Activated CD4-positive, alpha-beta T cell treated with anti-CD3 and anti-CD28 coated beads, Interleukin-2, amount 10 ng/mL, durations not matched to agents 7 days and 5 days (primary cell): ENCODE measurements around the gene PIGC. TPM values are rescaled to one million over a fixed set of nuclear protein-coding genes. Genes with fewer than 3 reads are reported as not detected.

ENCODE experiments used
- CTCF ChIA-PET: fragments of 350-600 bp; sonication (Branson Sonifier 250); formaldehyde crosslinking; loops from one replicate; lab custom pipeline; 2021; ENCODE audit warnings: antibody characterized with exemption; lab: Charles Lee
- POLR2A ChIA-PET: fragments of 350-600 bp; sonication (Branson Sonifier 250); formaldehyde crosslinking; loops from one replicate; lab custom pipeline; 2021; ENCODE audit warnings: antibody characterized with exemption; lab: Charles Lee
- DNase-seq: peaks from one replicate; pipeline ENCODE4 v3.0.0-alpha.2; 2020
- H3K27ac Mint-ChIP-seq: one replicate; pipeline ENCODE4 v1.8.0; 2021; ENCODE audit warnings: mild to moderate bottlenecking, moderate library complexity, mixed read lengths
- H3K27me3 Mint-ChIP-seq: one replicate; pipeline ENCODE4 v1.8.0; 2021; ENCODE audit warnings: mixed read lengths
- H3K36me3 Mint-ChIP-seq: one replicate; pipeline ENCODE4 v1.8.0; 2021; ENCODE audit warnings: low read depth, mixed read lengths
- H3K4me1 Mint-ChIP-seq: one replicate; pipeline ENCODE4 v1.8.0; 2021; ENCODE audit warnings: mixed read lengths
- H3K4me3 Mint-ChIP-seq: one replicate; pipeline ENCODE4 v1.8.0; 2021; ENCODE audit warnings: mild to moderate bottlenecking, moderate library complexity, mixed read lengths
- H3K9me3 Mint-ChIP-seq: one replicate; pipeline ENCODE4 v1.8.0; 2021; ENCODE audit warnings: mixed read lengths
- total RNA-seq, 2 experiments: library from RNA; stranded (reverse); gene quantifications; one replicate each; pipeline ENCODE4 v1.2.3, GENCODE V29; 2021

The PIGC gene
- total RNA-seq, 2 experiments from 2014 or later = 28.6 to 32.7 TPM

DNA sequence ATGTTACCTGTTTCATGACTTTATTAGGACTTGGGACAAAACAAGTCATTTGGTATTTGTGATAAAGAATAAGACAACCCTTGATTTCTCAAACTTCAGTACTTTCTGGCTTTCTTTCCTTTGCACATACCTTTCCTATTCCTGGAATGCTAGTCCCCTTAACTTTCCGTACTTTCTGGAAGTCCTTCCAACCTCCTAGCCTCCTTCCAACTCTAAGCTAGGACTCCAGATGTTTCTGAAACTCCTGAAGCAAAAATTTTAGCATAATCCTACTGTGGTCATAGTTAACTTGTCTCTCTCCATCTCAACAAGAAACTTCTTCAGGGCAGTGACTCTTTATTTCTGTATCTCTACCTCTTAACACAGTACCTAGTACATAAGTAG is 43.2 kb downstream of the PIGC start:
- H3K4me3 Mint-ChIP-seq = no peak overlapping the region
- ChIA-PET POLR2A (no interaction called here), CTCF (interaction anchor here (1.0 to 1.6 kb wide), 2 partner anchors 46 to 756 kb away, joined by 3 read pairs; no protein-coding TSS in a partner anchor)
- peaks cover 45% of the 10 kb centered on the region for H3K4me1 Mint-ChIP-seq
- H3K27ac Mint-ChIP-seq = no peak overlapping the region
- peaks cover 2% of the 10 kb centered on the region for H3K36me3 Mint-ChIP-seq
- no peaks in the 10 kb centered on the region for H3K27me3 Mint-ChIP-seq
- DNase-seq = no peak
- no peaks in the 10 kb centered on the region for H3K9me3 Mint-ChIP-seq

DNA sequence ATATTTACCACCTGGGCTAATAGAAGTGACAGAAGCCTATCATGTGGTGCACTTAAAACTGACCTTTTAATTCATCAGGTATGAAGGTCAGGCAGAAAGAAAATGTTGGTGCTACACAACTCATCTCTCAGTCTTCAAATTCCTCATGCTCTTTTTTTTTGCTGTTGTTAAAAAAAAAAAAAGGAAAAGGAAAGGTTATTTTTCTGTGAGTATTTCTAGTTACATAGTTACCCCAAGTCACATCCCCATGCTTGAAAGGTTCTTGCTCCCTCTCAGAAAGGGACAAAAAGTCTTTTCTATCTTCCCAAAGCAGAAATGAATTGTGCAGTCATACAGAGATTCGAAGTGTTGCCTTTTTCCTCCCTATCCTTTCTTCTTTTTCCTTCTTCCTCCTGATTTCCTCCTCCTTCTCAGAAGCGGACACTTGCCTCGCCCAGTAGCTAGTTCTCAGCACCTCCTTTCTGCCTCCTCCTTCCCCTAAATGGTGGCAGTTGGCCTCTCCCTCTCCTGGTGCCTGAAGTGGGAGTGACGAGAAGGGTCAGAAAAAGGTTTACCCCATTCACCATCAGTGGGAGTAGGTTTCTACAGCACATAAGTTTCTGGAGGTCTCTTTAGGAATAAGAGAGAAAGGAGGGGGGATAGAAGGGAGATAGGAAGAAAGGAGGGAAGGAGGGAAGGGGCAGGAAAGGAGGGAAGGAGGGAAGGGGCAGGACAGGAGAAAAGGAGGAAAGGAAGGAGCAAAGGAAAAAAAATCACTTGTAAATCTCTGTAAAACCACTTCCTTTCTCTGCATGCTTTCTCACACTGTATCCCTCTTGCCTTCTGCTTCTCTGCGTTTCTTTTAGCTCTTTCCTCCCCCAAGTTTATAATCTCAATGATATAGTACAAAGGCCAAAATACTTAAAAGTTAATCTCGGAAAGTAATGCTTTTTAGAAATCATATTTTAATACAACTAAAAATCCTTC is 43.8 kb downstream of the PIGC start:
- ChIA-PET POLR2A (no interaction called here), CTCF (interaction anchor here (0.7 to 1.8 kb wide), 11 partner anchors 10 to 416 kb away, joined by 3 to 8 read pairs (median 3); no protein-coding TSS in a partner anchor)
- Mint-ChIP-seq H3K4me1 (peaks cover 52% of the 10 kb centered on the region), H3K4me3 (peak overlapping the region; percentile 37), H3K36me3 (peaks cover 2% of the 10 kb centered on the region), H3K27me3 (no peaks in the 10 kb centered on the region), H3K9me3 (no peaks in the 10 kb centered on the region), H3K27ac (no peak overlapping the region)
- DNase-seq = no peak

DNA sequence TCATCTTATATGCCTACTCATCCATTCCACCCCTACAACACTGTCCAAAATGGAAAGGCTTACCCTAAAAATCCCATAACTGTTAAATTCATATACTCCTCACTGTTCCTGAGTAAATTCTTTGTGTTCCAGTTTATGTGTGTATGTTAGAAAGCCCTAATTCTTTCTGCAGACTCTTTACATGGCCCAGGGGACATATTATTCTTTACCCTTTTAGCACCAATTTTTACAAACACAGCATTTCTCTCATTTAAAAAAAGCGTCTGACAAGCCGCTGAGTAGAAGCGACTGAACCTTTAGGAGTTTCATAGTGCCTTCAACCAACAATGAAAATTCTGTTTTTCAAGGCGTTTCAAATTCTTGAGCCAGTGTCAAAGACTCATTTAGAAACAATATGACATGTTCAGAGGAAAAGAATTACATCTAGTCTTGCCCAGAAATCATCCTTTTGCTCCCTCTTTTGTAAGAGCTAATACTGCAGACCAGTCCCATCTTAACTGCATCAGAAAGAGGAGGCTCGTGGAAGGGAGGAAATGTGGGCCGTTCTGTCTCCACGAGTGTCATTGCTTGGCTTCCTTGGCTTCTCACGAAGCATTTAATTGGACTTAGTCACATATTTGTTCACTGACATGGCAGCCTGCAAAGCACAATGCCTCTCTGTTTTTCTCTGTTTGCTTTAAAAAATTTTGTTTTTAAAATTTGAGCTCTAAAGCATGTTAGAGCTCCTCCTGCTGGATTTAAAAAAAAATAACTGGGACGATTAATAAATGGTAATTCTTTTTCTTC is 44.7 kb downstream of the PIGC start:
- Mint-ChIP-seq H3K4me3 (peak overlapping the region; percentile 37), H3K36me3 (peaks cover 6% of the 10 kb centered on the region), H3K27ac (peak overlapping the region; percentile 75), H3K9me3 (no peaks in the 10 kb centered on the region), H3K27me3 (no peaks in the 10 kb centered on the region), H3K4me1 (peaks cover 61% of the 10 kb centered on the region)
- peak; percentile 15 for DNase-seq
- ChIA-PET POLR2A (no interaction called here), CTCF (interaction anchor here (0.7 to 1.8 kb wide), 11 partner anchors 9 to 415 kb away, joined by 3 to 8 read pairs (median 3); no protein-coding TSS in a partner anchor)

DNA sequence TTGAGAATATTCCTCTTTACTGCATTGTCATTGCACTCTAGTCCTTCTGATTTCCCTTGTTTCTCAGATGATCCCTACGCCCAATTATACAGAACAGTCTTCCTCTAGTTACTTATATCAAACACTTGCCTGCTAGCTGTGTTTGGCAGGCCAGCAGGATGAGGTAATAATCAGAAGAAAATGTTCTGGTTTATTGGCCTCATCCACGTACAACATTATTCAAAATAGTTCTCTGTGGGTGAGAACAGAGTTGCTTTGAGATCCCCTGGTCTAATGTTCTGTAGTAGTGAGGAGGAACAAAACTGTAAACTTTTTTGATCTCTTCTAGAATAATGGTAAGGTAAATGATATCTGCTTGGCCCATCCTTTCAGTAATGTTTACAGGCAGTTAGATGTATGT is 45.7 kb downstream of the PIGC start:
- no peak overlapping the region for H3K27ac Mint-ChIP-seq
- DNase-seq = no peak
- ChIA-PET POLR2A (no interaction called here), CTCF (interaction anchor here (1.8 kb wide), 2 partner anchors 8 to 412 kb away, joined by 6 to 7 read pairs; no protein-coding TSS in a partner anchor)
- H3K4me1 Mint-ChIP-seq = peaks cover 64% of the 10 kb centered on the region
- H3K27me3 Mint-ChIP-seq = no peaks in the 10 kb centered on the region
- H3K36me3 Mint-ChIP-seq = peaks cover 6% of the 10 kb centered on the region
- no peak overlapping the region for H3K4me3 Mint-ChIP-seq
- H3K9me3 Mint-ChIP-seq = no peaks in the 10 kb centered on the region

DNA sequence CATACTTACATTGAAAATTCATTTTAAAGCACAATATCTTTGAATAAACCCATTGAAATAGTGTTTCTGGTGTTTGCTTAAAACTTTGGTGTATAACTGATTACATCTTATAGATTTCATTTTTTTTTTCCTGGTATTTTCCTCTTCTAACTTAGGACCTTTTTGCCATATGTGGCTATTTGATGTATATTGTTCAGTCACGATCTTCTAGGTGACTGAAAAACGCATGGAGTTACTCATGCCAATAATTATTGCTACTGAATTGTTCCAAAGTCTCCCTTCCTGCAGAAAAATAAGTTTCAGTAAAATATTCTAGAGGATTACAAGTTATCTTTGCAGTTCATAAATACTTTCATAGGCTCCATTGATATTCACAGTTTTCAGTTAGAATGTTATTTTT is 46.2 kb downstream of the PIGC start:
- POLR2A ChIA-PET = no interaction called here
- no peaks in the 10 kb centered on the region for H3K27me3 Mint-ChIP-seq
- H3K27ac Mint-ChIP-seq = no peak overlapping the region
- CTCF ChIA-PET = no interaction called here
- H3K4me1 Mint-ChIP-seq = peaks cover 69% of the 10 kb centered on the region
- H3K9me3 Mint-ChIP-seq = no peaks in the 10 kb centered on the region
- H3K36me3 Mint-ChIP-seq = peaks cover 6% of the 10 kb centered on the region
- DNase-seq = no peak
- no peak overlapping the region for H3K4me3 Mint-ChIP-seq

DNA sequence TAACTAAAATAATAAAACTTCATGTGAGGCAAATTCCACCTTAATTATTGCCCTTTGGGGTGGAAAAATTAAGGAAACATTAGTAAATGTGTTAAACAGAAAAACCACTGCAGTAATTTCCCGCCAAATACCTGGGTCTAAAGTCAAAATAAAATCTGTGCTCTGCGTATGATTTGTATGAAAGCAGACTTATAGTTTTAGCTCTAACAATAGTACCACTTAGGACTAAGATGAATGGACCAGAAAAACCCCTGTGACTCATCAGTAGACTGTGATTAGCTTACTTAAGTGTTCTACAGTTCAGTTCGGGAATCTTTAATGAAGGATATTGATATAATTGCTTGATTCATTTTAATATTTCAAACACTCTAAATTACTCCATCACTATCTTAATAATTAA is 46.6 kb downstream of the PIGC start:
- POLR2A ChIA-PET = no interaction called here
- Mint-ChIP-seq H3K4me1 (peaks cover 69% of the 10 kb centered on the region), H3K36me3 (peaks cover 6% of the 10 kb centered on the region), H3K9me3 (no peaks in the 10 kb centered on the region), H3K27ac (no peak overlapping the region), H3K4me3 (no peak overlapping the region), H3K27me3 (no peaks in the 10 kb centered on the region)
- DNase-seq = no peak
- CTCF ChIA-PET = no interaction called here

DNA sequence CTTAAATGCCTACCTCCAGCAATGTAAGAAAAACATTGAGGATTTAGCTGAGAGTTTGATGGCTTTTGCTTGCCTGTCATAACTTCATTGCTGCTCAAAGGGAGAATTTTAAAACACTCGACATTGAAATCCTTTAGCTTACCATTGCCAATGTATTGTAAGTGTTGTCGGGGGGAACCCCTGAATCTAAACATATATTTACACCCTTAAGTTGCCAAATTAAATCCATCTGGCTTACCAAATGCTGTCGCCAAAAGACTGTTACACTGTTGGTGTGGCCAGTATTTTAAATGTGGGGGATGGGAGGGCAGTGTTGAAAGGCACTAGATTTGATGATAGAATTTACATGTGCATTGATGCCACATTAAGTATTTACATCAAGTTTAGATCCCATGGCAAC is 48.3 kb downstream of the PIGC start:
- H3K4me1 Mint-ChIP-seq = peaks cover 76% of the 10 kb centered on the region
- CTCF ChIA-PET = interaction anchor here (0.7 to 1.4 kb wide), 3 partner anchors 40 to 300 kb away, joined by 3 to 4 read pairs (median 3); no protein-coding TSS in a partner anchor
- peak overlapping the region; percentile 98 for H3K27ac Mint-ChIP-seq
- POLR2A ChIA-PET = no interaction called here
- H3K4me3 Mint-ChIP-seq = no peak overlapping the region
- H3K36me3 Mint-ChIP-seq = peaks cover 9% of the 10 kb centered on the region
- DNase-seq = no peak
- H3K27me3 Mint-ChIP-seq = no peaks in the 10 kb centered on the region
- no peaks in the 10 kb centered on the region for H3K9me3 Mint-ChIP-seq

DNA sequence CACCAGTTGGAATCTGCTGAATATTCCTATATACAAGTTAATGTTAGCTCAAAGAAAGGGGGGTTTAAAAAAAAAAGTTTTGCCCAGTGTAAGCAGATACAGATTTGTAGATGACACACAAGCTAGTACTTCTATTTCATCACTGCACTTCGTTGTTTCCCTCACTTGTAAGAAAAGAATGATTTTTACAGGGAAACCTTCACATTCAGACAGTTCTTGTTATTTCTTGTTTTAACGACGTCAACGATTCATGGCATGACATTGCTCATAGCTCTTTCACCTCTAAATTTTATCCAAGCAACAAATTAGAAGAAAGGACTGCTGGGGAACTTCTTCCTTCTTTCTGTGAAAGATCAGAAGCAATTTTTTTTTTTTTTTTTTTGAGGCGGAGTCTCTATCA is 49.1 kb downstream of the PIGC start:
- Mint-ChIP-seq H3K9me3 (no peaks in the 10 kb centered on the region), H3K4me1 (peaks cover 71% of the 10 kb centered on the region), H3K36me3 (peaks cover 9% of the 10 kb centered on the region), H3K27me3 (no peaks in the 10 kb centered on the region), H3K4me3 (peak overlapping the region; percentile 57), H3K27ac (peak overlapping the region; percentile 98)
- ChIA-PET POLR2A (interaction anchor here (0.6 to 0.9 kb wide), 4 partner anchors 36 to 241 kb away, joined by 3 to 4 read pairs (median 4); no protein-coding TSS in a partner anchor), CTCF (interaction anchor here (0.6 to 1.4 kb wide), 11 partner anchors 12 to 322 kb away, joined by 3 to 4 read pairs (median 3); no protein-coding TSS in a partner anchor)
- DNase-seq = no peak

DNA sequence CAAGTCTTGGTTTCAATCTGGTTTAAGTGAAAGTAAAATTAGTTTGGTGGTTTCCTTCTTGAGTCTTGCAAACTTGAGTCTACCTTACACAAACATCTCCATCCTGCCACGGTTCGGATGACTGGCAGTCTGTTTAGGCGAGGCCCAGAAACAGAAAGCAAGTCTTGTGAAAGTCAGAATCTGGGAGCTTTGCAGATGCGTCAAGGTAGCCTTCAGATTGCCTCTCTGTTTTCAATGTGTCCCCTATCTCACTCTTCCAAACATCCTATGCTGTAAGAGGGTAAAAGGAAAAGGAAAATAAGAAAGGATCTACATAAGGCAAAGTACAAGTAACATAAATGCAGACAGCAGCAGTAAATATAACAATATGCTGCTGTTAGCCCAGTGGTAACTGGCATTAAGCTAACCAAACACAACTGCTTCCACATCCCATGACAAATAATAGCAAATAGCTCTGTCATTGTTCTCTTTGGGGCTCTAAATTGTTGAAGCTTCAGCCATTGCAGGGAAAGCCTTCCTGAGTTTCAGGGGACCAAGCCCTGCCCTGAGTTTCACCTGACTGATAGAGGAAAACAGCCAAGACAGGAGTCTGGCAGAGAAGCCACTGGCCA is 49.6 kb downstream of the PIGC start:
- Mint-ChIP-seq H3K4me1 (peaks cover 65% of the 10 kb centered on the region), H3K27ac (peak overlapping the region; percentile 98), H3K36me3 (peaks cover 9% of the 10 kb centered on the region), H3K9me3 (no peaks in the 10 kb centered on the region), H3K27me3 (no peaks in the 10 kb centered on the region), H3K4me3 (peak overlapping the region; percentile 57)
- CTCF ChIA-PET = interaction anchor here (0.6 to 1.4 kb wide), 10 partner anchors 12 to 323 kb away, joined by 3 to 4 read pairs (median 3); no protein-coding TSS in a partner anchor
- POLR2A ChIA-PET = interaction anchor here (0.6 to 0.9 kb wide), 5 partner anchors 35 to 240 kb away, joined by 3 to 4 read pairs (median 3); no protein-coding TSS in a partner anchor
- DNase-seq = peak; percentile 87

DNA sequence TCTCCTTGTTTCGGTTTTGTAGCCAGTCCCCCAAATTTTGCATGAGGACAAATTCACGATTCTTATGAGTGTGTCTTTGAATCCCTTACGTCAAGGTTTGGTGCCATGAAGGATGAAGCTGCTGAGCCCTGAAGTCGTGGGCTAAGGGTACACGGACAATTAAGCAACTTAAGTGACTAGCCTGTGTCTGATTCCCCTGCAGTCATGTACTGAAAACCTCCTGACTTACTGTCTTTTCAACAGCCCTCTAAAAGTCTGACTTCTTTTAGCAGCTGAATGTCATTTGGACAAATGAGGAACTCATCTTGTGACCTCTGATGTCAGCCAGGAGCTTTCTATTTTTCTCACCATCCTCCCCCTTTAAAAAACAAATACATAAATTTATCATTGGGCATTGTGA is 50.5 kb downstream of the PIGC start:
- no peak for DNase-seq
- H3K27ac Mint-ChIP-seq = peak overlapping the region; percentile 98
- no peaks in the 10 kb centered on the region for H3K9me3 Mint-ChIP-seq
- H3K4me1 Mint-ChIP-seq = peaks cover 56% of the 10 kb centered on the region
- ChIA-PET POLR2A (no interaction called here), CTCF (interaction anchor here (0.6 kb wide), 1 partner anchor 123 kb away, joined by 7 read pairs; no protein-coding TSS in a partner anchor)
- no peaks in the 10 kb centered on the region for H3K27me3 Mint-ChIP-seq
- H3K36me3 Mint-ChIP-seq = peaks cover 9% of the 10 kb centered on the region
- H3K4me3 Mint-ChIP-seq = no peak overlapping the region

DNA sequence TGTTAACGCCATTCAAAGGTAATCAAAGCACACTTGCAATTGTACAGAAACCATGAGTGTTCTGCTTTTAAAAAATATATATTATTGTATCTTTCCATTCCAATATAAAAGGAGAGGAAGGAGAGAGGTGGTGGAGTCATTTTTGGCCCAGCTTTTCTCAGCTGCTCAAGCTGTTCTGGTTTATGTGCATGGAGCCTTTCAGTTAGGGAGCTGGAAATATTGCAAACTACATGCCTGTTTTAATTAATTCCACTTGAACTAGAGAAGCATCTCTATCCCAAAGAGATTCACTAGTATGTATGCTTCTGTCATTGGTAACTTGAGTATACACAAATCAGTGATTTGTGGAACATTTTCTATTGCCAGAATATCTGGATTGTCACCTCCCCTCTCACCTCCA is 51.9 kb downstream of the PIGC start:
- Mint-ChIP-seq H3K9me3 (peaks cover 1% of the 10 kb centered on the region), H3K27me3 (no peaks in the 10 kb centered on the region), H3K36me3 (peaks cover 7% of the 10 kb centered on the region), H3K27ac (no peak overlapping the region), H3K4me1 (peaks cover 45% of the 10 kb centered on the region), H3K4me3 (no peak overlapping the region)
- DNase-seq = no peak
- ChIA-PET POLR2A (no interaction called here), CTCF (interaction anchor here (0.7 kb wide), 1 partner anchor 246 kb away, joined by 3 read pairs; no protein-coding TSS in a partner anchor)
